ENCODE measurements around the gene ERVH48-1. TPM values are rescaled to one million over a fixed set of nuclear protein-coding genes. Genes with fewer than 3 reads are reported as not detected.
"Not testable (repeated sequence)": the region's sequence is repeated elsewhere in the genome, so short reads cannot be mapped to it uniquely, and the experiment has no call there.

The ERVH48-1 gene
- total RNA-seq, 1 donor, result not detected

DNA sequence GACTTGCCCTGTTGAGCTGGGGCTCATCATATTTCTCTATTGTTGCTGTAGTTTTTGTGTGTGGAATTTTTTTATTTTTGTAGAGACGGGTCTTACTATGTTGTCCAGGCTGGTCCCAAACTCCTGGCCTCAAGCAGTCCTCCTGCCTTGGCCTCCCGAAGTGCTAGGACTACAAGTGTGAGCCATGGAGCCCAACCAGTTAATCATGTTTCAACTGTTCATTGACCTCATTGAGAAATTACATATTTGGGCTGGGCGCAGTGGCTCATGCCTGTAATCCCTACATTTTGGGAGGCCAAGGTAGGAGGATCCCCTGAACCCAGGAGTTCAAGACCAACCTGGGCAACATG, 39.8 kb upstream of the ERVH48-1 start:
- no peak for TF ChIP-seq CTCF (IDR thresholded peaks at IDR 0.05; ENCODE audit: insufficient read depth, low read length)
- DNase-seq (ENCODE audit: low read depth), result no peak
- H3K4me3 ChIP-seq (ENCODE audit: low read depth, low read length), result no peak overlapping the region

DNA sequence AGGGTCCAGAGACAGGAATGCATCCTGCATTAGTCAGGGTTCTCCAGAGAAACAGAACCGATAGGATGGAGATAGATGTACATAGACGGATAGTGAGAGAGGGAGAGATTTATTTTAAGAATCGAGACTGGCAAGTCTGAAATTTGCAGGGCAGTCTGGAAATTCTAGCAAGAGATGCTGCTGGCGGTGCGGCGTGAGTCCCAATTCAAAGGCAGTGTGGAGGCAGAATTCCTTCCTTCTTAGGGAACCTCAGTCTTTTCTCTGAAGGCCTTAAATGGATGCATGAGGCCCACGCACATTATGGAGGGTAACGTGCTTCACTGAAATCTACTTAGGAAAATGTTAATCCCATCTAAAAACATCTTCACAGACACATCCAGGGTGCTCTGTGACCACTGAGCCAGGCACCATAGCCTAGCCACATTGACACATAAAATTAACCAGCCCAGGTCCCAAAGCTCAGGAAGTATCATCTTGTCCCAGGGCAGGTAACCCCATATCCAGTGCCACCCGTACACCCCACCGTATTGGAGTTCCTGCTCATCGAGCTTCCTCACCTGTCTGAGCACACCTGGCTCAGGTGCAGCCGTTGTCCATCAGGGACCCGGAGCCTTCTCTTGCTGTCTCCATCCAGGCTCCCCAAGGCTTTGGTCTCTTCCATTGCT, 39.2 kb upstream of the ERVH48-1 start:
- DNase-seq (ENCODE audit: low read depth), result no peak
- no peak overlapping the region for H3K4me3 ChIP-seq (ENCODE audit: low read depth, low read length)
- no peak for TF ChIP-seq CTCF (IDR thresholded peaks at IDR 0.05; ENCODE audit: insufficient read depth, low read length)

DNA sequence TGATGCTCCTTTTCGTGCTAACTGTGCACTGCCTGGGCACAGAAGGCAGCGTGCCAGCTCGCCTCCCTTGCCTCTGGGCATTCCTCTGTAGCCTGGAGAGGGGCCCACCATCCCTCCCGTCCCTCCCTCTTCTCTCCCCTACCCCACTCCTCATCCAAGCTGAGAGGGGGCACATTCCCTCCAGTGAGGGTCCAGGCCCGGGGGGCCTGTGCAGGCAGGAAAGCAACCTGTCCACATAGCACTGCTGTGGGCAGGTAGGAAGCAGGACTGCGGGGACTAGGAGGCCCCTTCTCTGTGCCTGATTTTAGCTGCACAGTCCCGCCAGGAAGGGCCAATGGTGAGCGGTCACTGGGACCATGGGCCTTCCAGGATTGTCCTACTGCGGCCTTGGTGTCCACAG, 38.7 kb upstream of the ERVH48-1 start:
- no peak overlapping the region for H3K4me3 ChIP-seq (ENCODE audit: low read depth, low read length)
- TF ChIP-seq CTCF (IDR thresholded peaks at IDR 0.05; ENCODE audit: insufficient read depth, low read length), result no peak
- DNase-seq (ENCODE audit: low read depth), result no peak

- no peak overlapping the region for H3K4me3 ChIP-seq (ENCODE audit: low read depth, low read length)
- TF ChIP-seq CTCF (IDR thresholded peaks at IDR 0.05; ENCODE audit: insufficient read depth, low read length), result no peak
- no peak for DNase-seq (ENCODE audit: low read depth)
Observed at GRCh38 chr21:42962380-42963007, 37.1 kb upstream of the ERVH48-1 start.

DNA sequence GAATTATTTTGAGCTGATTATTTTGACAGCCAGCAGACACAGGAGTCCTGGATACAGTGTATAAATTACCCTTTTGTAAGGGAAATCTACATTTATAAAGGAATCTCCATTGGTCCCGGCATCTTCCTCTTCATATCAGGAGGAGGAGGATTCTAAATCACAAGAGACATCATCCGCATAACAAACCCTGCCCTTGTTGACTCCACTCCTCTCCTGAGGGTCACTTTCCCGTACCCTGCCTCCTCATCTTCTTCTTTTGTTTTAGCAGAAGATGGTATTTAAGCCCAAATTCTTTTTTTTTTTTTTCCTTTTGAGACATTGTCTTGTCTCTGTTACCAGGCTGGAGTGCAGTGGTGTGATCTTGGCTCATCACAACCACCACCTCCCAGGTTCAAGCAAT, 34.3 kb upstream of the ERVH48-1 start:
- no peak overlapping the region for H3K4me3 ChIP-seq (ENCODE audit: low read depth, low read length)
- TF ChIP-seq CTCF (IDR thresholded peaks at IDR 0.05; ENCODE audit: insufficient read depth, low read length), result no peak

DNA sequence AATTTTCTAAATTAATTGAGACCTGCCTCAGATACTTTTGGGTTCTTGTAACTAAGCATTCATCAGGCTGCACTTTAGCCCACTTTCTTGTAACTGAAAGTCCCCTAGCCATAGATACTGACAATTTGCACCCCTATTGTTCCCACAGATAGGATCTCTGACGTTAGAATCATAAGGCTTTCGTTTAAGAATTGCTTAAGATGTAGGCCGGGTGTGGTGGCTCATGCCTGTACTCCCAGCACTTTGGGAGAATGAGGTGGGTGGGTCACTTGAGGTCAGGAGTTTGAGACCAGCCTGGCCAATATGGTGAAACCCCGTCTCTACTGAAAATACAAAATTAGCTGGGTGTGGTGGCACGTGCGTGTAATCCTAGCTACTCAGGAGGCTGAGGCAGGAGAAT, 32.7 kb upstream of the ERVH48-1 start:
- DNase-seq (ENCODE audit: low read depth), result not testable (repeated sequence)

More for the DNA sequence above, 34.3 kb upstream of the ERVH48-1 start:
- DNase-seq (ENCODE audit: low read depth), result no peak

DNA sequence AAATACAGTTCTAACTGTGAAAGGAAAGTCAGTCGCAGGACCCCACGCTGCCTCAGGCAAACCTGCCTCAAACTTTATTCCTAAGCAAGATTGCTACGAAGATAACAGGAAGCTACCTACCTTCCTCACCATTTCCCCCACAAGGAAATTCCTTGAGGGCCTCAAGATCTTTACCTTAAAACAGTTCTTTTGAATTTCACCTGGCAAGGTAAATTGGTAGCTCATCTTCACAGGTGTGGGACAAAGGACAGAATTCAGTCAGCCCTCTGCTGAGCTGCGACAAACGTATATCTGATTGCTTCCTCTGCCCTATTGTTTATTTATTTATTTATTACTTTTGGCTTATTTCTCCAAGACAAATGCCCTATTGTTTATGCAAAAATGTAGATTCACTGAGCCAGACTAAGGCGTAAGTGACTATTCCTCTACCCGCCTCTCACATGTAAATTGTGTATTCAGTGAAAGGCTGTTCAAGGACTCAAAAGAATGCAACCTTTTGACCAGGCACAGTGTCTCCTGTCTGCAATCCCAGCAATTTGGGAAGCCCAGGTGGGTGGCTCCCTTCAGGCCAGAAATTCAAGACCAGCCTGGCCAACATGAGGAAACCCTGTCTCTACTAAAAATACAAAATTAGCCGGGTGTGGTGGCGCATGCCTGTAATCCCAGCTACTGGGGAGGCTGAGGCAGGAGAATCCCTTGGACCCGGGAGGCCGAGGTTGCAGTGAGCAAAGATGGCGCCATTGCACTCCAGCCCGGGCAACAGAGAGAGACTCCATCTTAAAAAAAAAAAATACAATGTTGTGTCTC, 31.6 kb upstream of the ERVH48-1 start:
- H3K4me3 ChIP-seq (ENCODE audit: low read depth, low read length), result no peak overlapping the region
- TF ChIP-seq CTCF (IDR thresholded peaks at IDR 0.05; ENCODE audit: insufficient read depth, low read length), result no peak
- DNase-seq (ENCODE audit: low read depth), result no peak

More for the DNA sequence above, 32.7 kb upstream of the ERVH48-1 start:
- not testable (repeated sequence) for H3K4me3 ChIP-seq (ENCODE audit: low read depth, low read length)

DNA sequence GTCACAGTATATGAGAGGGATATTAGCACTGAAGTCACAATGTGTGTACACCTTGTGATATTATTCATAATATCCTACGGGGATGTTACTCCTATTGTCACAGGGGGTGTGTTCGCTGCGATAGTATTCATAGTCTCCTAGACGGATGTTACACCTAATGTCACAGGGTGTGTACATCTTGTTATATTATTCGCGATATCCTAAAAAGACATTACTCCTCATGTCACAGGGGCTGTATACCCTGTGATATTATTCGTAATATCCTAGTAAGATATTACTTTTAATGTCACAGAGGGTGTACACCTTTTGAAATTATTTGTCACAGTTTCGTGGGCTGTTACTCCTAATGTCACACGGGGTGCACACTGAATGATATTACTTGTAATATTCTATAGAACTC, 25.8 kb upstream of the ERVH48-1 start:
- not testable (repeated sequence) for DNase-seq (ENCODE audit: low read depth); H3K4me3 ChIP-seq (ENCODE audit: low read depth, low read length)

DNA sequence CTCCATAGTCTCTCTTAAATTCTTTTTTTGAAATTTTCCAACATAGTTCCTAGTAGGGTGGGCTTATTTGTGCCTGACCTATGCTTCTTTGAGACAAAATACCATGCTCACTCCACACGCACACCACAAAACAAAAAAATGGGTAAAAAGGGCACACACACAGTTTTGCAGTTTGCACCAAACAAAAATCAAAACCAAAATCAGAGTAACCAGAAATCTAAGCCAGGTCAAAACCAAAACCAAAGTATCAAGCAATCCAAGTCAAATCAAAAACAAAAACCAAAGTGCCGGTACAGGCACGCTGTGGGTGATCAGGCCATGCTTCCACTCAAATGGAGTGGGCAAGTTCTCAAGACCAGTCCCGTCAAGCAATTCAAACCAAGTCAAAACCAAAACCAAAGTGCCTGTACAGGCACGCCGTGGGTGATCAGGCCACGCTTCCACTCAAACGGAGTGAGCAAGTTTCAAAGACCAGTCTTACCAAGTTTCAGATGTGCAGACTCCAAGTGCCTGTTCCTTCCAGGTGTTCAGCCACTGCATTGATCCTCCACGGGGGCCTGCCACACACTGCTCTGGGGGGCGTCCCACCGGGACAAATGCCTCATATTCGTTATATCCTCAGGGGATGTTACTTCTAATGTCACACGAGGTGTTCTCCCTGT, 23.8 kb upstream of the ERVH48-1 start:
- not testable (repeated sequence) for H3K4me3 ChIP-seq (ENCODE audit: low read depth, low read length); DNase-seq (ENCODE audit: low read depth)
